CD4-positive, alpha-beta T cell treated with Interleukin-17A for 4 hours (primary cell): Measurements from ENCODE around the gene MPND.

Experiments used
- DNase-seq: peaks from one replicate; pipeline ENCODE4 v3.0.0-alpha.2; 2020; ENCODE audit warnings: mixed read lengths

MPND gene

GRCh38 chr19:4409123-4409933, 66.0 kb downstream of the MPND start:
- no peak for DNase-seq
